Pons (tissue), 1 donor: ENCODE measurements around the gene PHACTR1.
"Not testable (repeated sequence)": the region's sequence is repeated elsewhere in the genome, so short reads cannot be mapped to it uniquely, and the experiment has no call there.

ENCODE experiments used
- DNase-seq: peaks from one replicate; pipeline ENCODE4 v3.0.0-alpha.2; 2016; ENCODE audit warnings: low spot score

Gene PHACTR1

DNA sequence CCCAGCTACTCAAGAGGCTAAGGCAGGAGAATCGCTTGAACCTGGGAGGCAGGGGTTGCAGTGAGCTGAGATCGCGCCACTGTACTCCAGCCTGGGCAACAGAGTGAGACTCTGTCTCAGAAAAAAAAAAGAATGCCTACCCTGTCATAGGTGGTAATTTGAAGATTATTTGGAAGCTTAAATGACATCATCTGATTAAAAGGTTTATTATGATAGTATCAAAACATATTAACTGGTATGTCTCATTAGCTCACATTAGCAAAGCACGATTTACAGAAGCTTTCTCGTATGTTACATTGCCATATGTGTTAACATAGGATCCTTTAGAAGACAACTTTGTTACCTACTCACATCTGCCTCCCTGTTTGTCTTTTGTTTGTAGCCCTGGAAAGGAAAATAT is 443.3 kb downstream of the PHACTR1 start:
- not testable (repeated sequence) for DNase-seq

- DNase-seq = no peak
These were observed 446.8 kb downstream of the PHACTR1 start for GRCh38 chr6:13163161-13163944.

GRCh38 chr6:13164291-13164690 is 447.7 kb downstream of the PHACTR1 start:
- DNase-seq = no peak

DNA sequence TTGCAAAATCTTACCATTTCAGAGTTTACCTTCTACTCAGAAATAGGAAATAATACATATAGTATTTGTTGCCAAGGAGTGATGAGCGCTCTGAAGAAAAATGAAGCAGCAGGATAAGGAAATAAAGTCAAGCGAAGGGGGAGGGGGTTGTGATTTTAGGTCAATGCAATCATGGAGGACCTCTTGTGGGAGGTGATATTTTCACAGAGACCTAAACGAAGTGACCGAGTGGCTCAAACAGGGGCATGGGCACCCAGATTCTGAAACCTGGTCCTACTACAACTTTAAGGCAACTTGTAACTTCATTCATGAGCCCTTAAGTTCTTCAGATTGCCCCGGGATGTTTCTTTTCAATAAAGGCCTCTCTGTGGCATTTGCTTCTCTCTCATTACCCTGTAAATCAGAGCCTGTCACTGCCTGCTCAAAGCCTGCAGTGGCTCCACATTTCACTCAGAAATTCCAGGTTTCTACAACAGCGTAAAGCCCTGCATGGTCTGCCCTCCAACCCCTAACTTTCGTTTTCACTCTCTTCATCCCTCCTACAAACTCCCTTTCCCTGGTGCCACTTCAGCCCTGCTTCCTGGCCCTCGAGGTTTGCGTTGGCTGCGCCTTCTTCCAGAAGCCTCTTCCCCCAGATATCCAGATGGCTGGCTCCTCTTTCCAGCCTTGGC is 449.1 kb downstream of the PHACTR1 start:
- DNase-seq = no peak

GRCh38 chr6:13166269-13166668 is 449.7 kb downstream of the PHACTR1 start:
- no peak for DNase-seq

GRCh38 chr6:13166916-13167315 is 450.3 kb downstream of the PHACTR1 start:
- DNase-seq = no peak

DNA sequence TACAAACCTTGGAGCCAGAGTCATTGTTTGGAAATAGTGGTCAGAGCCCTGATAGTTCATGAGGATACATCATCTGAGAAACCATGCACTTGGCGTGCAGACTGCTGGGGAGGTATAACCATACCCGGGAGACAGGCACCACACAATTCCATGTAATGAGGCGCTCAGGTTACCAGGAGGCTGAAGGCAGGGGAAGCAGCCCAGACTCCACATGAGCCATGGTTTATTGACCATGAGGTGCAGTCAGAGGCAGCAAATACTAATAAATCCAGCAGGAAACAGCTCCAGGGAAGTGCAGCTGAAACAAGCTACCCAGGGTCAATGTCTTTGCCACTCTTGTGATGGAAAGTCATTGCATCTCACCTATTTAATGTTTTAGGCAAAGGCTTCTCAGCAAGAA is 455.7 kb downstream of the PHACTR1 start:
- no peak for DNase-seq

DNA sequence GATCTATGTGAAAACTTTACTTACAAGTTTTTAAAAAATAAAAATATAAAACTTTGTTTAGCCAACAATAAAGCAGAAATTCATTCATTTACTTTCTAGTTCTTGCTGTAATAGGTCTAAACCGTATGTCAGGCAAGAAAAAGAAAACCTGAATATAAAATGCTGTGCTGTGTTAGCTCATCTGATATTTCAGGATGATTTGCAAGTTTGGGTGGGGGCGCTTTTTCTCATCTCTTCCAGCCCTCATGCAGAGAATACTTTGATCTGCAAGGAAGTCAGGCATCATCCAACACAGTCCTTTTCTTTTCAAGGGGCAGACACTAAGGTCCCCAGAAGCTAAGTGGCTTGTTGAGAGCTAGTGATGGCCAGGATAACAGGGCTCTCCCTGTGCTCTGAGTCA is 458.5 kb downstream of the PHACTR1 start:
- DNase-seq = no peak

DNA sequence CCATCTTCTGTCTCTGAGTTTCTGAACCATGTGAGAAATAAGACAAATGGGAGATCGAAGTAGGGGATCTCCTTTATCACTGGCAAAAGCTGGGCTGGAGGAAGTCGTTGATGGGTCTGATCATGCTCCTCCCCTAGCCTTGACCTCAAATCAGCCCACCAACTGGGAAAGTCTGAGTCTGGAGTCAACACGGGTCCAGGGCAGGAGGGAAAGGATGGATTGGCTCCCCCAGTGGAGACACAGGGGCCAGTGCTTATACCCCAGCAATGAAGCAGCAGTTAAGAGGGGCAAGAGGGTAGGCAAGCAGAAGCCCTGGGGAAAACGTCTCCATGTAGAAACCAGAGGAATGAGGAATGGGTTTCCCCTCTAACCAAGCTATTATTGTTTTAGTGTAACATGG is 459.2 kb downstream of the PHACTR1 start:
- DNase-seq = no peak

DNA sequence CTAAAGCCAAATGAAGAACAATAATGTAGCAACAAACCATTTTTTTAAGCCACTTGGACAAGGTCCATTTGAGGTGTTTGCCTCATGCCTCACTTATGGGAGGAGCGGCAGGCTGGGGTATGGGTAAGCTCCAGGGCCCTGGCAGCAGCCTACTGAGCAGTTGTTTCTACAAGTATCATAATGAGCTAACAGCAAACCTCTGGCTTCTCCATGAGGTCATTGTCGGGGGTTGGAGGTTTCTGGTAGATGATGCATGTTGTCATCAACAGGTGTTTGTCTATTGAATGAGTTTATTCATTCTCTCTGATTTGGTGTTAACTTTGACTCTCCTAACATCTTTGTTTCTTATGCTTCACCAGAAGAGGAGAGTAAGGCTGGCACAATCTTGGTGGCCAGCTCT is 461.1 kb downstream of the PHACTR1 start:
- DNase-seq = no peak

- DNase-seq = peak; percentile 15
These were observed 461.5 kb downstream of the PHACTR1 start for GRCh38 chr6:13178107-13178506.

GRCh38 chr6:13180538-13180937 is 464.0 kb downstream of the PHACTR1 start:
- DNase-seq = no peak

DNA sequence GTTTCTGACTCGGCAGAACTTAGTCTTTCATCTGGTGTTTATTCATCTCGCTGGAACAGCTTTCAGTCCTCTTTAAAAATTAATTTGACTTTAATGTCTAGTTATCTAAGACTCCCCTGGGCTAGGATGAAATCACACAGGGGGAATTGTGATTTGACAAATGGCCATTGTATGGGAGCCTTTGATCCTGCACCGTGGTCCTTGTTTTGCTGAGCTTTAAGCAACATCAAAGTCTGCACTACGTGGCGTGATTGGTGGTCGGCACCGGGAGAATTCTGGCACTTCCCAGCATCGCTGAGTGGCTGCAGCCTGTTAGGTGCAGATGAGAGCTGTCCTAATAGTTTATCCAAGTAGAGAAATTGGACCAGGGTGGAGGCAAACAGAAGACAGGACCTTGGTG is 464.8 kb downstream of the PHACTR1 start:
- no peak for DNase-seq

- no peak for DNase-seq
These were observed 467.0 kb downstream of the PHACTR1 start for GRCh38 chr6:13183415-13184088.

DNA sequence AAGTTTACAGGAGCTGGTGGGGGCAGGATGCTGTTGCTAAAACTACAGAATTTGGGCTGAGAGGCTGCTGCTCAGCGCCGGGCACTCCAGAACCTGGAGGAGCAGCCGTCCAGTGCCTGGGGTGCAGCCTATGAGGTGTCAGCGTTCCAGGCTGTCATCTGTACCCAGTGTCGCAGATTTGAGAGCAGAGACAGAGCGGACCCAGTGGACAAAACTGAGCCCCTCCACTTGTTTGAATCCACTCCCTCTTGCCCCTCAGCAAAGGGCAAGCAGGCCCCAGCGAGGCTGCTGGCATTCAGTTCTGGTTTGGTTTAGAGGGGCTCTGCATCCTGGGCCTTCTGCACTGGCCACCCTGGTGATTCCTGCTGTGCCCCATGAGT is 467.5 kb downstream of the PHACTR1 start:
- no peak for DNase-seq

DNA sequence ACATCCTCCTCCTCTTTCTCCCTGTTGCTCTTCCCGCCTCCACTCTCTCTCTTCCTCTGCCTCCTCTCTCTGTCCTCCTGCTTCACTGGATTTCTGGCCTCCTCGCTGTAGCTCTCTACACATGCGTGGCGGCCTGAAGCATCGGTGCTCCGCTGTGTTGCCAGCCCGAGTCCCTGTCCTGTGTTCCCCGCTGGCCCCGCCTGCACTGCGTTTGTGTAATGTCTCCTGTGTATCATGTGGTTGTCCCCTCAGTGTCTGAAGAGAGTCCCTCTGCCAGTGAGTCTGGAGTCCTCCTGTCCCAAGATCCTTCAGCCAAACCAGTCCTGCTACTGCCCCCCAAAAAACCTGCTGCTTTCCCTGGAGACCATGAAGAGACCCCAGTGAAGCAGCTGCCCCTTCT is 468.0 kb downstream of the PHACTR1 start:
- DNase-seq = no peak

GRCh38 chr6:13186861-13187260 is 470.3 kb downstream of the PHACTR1 start:
- DNase-seq = no peak

DNA sequence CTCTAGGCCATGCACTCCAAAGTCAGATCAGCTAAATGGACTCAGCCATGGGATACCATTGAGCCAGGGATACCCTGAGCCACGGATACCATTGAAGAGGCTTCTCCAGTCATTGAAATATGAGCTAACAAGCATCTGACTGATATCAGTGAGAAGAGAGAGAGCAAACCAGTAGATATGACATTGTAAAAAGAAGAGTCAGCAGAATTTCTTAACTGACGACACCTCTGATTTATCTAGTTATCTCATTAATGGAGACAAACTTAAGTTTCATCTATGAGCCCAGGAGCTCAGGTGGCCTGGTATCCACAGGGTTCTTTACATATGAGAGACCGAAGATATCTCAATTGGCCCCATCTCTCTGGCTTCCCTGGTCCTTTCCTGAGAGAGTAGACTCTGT is 471.1 kb downstream of the PHACTR1 start:
- DNase-seq = no peak

GRCh38 chr6:13188306-13188705 is 471.7 kb downstream of the PHACTR1 start:
- no peak for DNase-seq

- no peak for DNase-seq
These were observed 473.1 kb downstream of the PHACTR1 start for GRCh38 chr6:13189710-13190109.

DNA sequence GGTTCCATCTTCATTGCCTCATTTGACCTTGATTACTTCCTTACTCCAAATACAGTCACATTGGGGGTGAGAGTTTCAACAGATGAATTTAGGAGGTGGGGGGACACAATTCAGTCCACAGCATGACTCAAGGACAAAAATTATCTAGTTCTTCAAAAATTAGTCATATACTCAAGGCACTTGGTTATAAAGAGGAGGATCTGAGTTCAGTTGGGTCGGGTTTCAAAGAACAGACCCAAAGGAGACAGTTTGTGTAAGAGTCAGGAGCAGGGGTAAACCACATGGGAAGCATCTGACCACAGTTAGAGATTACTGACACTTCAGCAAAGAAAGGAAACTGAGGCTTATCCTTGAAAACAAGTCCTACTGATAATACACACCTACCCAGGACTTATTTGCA is 473.8 kb downstream of the PHACTR1 start:
- no peak for DNase-seq

GRCh38 chr6:13191461-13191860 is 474.9 kb downstream of the PHACTR1 start:
- DNase-seq = no peak

DNA sequence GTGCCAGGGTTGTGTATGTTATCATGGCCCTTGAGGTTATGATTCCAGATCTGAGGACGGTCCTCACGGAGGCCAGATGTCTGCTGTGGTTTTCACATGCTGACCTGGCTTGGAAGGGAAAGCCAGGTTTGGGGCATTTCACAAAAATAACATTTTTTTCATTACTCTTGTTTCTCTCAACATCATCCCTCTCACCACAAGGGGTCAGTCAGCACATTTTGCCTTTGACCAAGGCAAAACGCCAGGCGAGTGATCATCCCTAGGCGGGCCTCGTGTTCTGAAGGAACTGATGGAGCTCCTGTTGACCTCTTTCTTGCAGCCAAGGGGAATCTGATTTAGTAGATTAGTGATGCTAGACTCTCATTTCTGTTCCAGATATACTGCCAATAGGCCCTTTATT is 478.3 kb downstream of the PHACTR1 start:
- peak; percentile 79 for DNase-seq
